ENCODE data around the gene KANTR. TPM values are rescaled to one million over a fixed set of nuclear protein-coding genes. Genes with fewer than 3 reads are reported as not detected.

KANTR gene
- total and polyA plus RNA-seq, 9 of the 15 experiments (the other 6 are each of a cell fraction or from before 2014, with no cell fraction given), result 1.0 to 5.7 (median 3.4) TPM

DNA sequence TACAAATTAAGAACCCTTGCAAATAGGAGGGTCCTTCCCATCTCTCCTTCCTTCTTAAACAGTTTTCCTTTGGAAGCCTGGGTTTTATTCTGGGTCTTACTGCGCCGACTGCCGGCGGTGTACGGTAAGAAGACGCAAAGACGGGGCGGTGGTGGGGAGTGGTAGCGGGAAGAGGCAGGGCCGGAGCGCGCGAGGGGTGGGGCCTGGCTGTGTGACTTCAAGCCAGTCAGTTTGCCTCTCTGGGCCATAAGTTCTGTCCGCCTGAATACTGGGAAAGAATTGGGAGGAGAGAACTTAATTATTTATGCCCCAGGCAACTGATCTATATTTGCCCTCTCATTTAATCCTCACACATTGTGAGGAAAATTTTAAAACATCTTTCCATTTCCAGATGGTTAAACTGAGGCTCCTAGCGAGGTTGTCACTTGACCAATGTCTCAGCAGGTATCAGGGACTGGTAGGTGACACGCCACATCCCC, 726 bp upstream of the KANTR start (continued):
- TF ChIP-seq SMARCC2 (IDR thresholded peaks at IDR 0.05; ENCODE audit: low read depth), result no peak
- no peak for TF ChIP-seq ZKSCAN1 (IDR thresholded peaks at IDR 0.05; ENCODE audit: low read depth, low read length)
- no peak; a peak in 1 of 4 replicates for TF ChIP-seq RCOR1 (IDR thresholded peaks at IDR 0.05; ENCODE audit: borderline replicate concordance in 1 of 2, low read depth in 2 of 2, low read length in 2 of 2)
- TF ChIP-seq ZNF316 (IDR thresholded peaks at IDR 0.05), result no peak
- TF ChIP-seq C11orf30 (IDR thresholded peaks at IDR 0.05; ENCODE audit: low read depth), result no peak
- no peak for TF ChIP-seq WHSC1 (IDR thresholded peaks at IDR 0.05; ENCODE audit: low read length)
- TF ChIP-seq RBM25 (IDR thresholded peaks at IDR 0.05; ENCODE audit: low read depth, low read length, severe bottlenecking), result peak; percentile 91
- TF ChIP-seq TBP (optimal IDR thresholded peaks at IDR 0.05; ENCODE audit: low read depth, low read length), result peak; percentile 11
- TF ChIP-seq GABPB1 (CRISPR knock-in tag; IDR thresholded peaks at IDR 0.05), result 0 out of 2 replicates have a peak, but pooled peaks have one; percentile 15
- TF ChIP-seq, protein P1, sequence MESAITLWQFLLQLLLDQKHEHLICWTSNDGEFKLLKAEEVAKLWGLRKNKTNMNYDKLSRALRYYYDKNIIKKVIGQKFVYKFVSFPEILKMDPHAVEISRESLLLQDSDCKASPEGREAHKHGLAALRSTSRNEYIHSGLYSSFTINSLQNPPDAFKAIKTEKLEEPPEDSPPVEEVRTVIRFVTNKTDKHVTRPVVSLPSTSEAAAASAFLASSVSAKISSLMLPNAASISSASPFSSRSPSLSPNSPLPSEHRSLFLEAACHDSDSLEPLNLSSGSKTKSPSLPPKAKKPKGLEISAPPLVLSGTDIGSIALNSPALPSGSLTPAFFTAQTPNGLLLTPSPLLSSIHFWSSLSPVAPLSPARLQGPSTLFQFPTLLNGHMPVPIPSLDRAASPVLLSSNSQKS (CRISPR knock-in tag; IDR thresholded peaks at IDR 0.05), result no peak
- peak; percentile 59; the same call in 1 of the 2 replicates for TF ChIP-seq HDAC2 (IDR thresholded peaks at IDR 0.05)
- TF ChIP-seq DPF2 (IDR thresholded peaks at IDR 0.05), result no peak
- TF ChIP-seq, protein P2, sequence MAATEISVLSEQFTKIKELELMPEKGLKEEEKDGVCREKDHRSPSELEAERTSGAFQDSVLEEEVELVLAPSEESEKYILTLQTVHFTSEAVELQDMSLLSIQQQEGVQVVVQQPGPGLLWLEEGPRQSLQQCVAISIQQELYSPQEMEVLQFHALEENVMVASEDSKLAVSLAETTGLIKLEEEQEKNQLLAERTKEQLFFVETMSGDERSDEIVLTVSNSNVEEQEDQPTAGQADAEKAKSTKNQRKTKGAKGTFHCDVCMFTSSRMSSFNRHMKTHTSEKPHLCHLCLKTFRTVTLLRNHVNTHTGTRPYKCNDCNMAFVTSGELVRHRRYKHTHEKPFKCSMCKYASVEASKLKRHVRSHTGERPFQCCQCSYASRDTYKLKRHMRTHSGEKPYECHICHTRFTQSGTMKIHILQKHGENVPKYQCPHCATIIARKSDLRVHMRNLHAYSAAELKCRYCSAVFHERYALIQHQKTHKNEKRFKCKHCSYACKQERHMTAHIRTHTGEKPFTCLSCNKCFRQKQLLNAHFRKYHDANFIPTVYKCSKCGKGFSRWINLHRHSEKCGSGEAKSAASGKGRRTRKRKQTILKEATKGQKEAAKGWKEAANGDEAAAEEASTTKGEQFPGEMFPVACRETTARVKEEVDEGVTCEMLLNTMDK (IDR thresholded peaks at IDR 0.05; ENCODE audit: borderline replicate concordance, insufficient read depth, low read depth, low read length, poor library complexity, severe bottlenecking), result no peak
- TF ChIP-seq, protein P3, sequence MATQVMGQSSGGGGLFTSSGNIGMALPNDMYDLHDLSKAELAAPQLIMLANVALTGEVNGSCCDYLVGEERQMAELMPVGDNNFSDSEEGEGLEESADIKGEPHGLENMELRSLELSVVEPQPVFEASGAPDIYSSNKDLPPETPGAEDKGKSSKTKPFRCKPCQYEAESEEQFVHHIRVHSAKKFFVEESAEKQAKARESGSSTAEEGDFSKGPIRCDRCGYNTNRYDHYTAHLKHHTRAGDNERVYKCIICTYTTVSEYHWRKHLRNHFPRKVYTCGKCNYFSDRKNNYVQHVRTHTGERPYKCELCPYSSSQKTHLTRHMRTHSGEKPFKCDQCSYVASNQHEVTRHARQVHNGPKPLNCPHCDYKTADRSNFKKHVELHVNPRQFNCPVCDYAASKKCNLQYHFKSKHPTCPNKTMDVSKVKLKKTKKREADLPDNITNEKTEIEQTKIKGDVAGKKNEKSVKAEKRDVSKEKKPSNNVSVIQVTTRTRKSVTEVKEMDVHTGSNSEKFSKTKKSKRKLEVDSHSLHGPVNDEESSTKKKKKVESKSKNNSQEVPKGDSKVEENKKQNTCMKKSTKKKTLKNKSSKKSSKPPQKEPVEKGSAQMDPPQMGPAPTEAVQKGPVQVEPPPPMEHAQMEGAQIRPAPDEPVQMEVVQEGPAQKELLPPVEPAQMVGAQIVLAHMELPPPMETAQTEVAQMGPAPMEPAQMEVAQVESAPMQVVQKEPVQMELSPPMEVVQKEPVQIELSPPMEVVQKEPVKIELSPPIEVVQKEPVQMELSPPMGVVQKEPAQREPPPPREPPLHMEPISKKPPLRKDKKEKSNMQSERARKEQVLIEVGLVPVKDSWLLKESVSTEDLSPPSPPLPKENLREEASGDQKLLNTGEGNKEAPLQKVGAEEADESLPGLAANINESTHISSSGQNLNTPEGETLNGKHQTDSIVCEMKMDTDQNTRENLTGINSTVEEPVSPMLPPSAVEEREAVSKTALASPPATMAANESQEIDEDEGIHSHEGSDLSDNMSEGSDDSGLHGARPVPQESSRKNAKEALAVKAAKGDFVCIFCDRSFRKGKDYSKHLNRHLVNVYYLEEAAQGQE (IDR thresholded peaks at IDR 0.05; ENCODE audit: borderline replicate concordance), result peak; percentile 31; the same call in 1 of the 2 replicates
- TF ChIP-seq, protein P3 (CRISPR knock-in tag; IDR thresholded peaks at IDR 0.05; ENCODE audit: low read depth), result no peak
- 0 out of 2 replicates have a peak, but pooled peaks have one; percentile 44 for TF ChIP-seq FOSL1 (tag; conservative IDR thresholded peaks at IDR 0.05)
- TF ChIP-seq E2F3 (CRISPR knock-in tag; IDR thresholded peaks at IDR 0.05), result no peak
- TF ChIP-seq ZNF696 (CRISPR knock-in tag; conservative IDR thresholded peaks at IDR 0.05), result no peak

Data from K562 (cell line).